SK-N-SH (cell line): ENCODE results near the gene LRRC51. TPM values are rescaled to one million over a fixed set of nuclear protein-coding genes. Genes with fewer than 3 reads are reported as not detected.

Experiments used
- CTCF ChIA-PET: fragments of 300-600, 350-600 bp; formaldehyde crosslinking; extraction: SDS; loops from one replicate; lab custom pipeline; 2021; lab: Yijun Ruan, JAX
- POLR2A ChIA-PET: fragments of 350-600 bp; sonication (Branson Sonifier 250); formaldehyde crosslinking; extraction: SDS; loops from one replicate; lab custom pipeline; 2020; ENCODE audit warnings: antibody characterized with exemption, inconsistent platforms; lab: Yijun Ruan, JAX
- DNase-seq: peaks from one replicate; pipeline ENCODE4 v3.0.0; 2012
- H2AFZ ChIP-seq: fragments of 200-600 bp; sonication (generic); 2 replicates; pipeline ENCODE4 v1.8.1; 2016; ENCODE audit warnings: antibody characterized with exemption, mild to moderate bottlenecking, low read depth
- H3F3A ChIP-seq: fragments of 200-600 bp; sonication (generic); replicated peaks from 2 replicates; pipeline ENCODE3; 2016; ENCODE audit warnings: antibody characterized with exemption, mild to moderate bottlenecking; ENCODE audit not compliant: insufficient read depth
- H3K27ac ChIP-seq, 2 experiments: fragments of 200-500 bp in 1 of 2; fragments of 200-600 bp in 1 of 2; sonication (Bioruptor generic) in 1 of 2; sonication (generic), shearing (Covaris generic) in 1 of 2; 2 replicates each; pipeline versions ENCODE4 v1.5.1 to v1.6.1; 2014 to 2016; ENCODE audit warnings: low read depth in 2 of 2, inconsistent platforms in 1 of 2, low read length in 1 of 2, mild to moderate bottlenecking in 1 of 2, mixed read lengths in 1 of 2
- H3K27me3 ChIP-seq: fragments of 200-600 bp; sonication (generic), shearing (Covaris generic); 2 replicates; pipeline ENCODE4 v1.6.1; 2016; ENCODE audit warnings: mixed run types; ENCODE audit not compliant: insufficient read depth
- H3K36me3 ChIP-seq, 2 experiments: fragments of 200-500 bp in 1 of 2; fragments of 200-600 bp in 1 of 2; sonication (Bioruptor generic) in 1 of 2; sonication (generic) in 1 of 2; replicated peaks in 1 of 2; 2 replicates each; pipeline versions ENCODE3 to v1.5.1; 2014 to 2016; ENCODE audit warnings: low read length in 1 of 2, mild to moderate bottlenecking in 1 of 2; ENCODE audit not compliant: insufficient read depth in 2 of 2, control insufficient read depth in 1 of 2
- H3K4me1 ChIP-seq, 2 experiments: fragments of 200-500 bp in 1 of 2; fragments of 200-600 bp in 1 of 2; sonication (Bioruptor generic) in 1 of 2; sonication (generic), shearing (Covaris generic) in 1 of 2; 2 replicates each; pipeline versions ENCODE4 v1.5.1 to v1.6.1; 2014 to 2016; ENCODE audit warnings: low read depth in 1 of 2, low read length in 1 of 2, mixed run types in 1 of 2; ENCODE audit not compliant: insufficient read depth in 2 of 2, control insufficient read depth in 1 of 2
- H3K4me2 ChIP-seq: fragments of 200-600 bp; sonication (generic), shearing (Covaris generic); 2 replicates; pipeline ENCODE4 v1.6.1; 2017; ENCODE audit warnings: mixed run types
- H3K4me3 ChIP-seq, 2 experiments: fragments of 200-500 bp in 1 of 2; fragments of 200-600 bp in 1 of 2; sonication (Bioruptor generic) in 1 of 2; sonication (generic), shearing (Covaris generic) in 1 of 2; 2 replicates each; pipeline versions ENCODE4 v1.5.1 to v1.8.1; 2014 to 2016; ENCODE audit warnings: low read depth in 2 of 2, inconsistent platforms in 1 of 2, low read length in 1 of 2, mild to moderate bottlenecking in 1 of 2, mixed read lengths in 1 of 2, moderate library complexity in 1 of 2
- H3K79me2 ChIP-seq: fragments of 200-600 bp; sonication (generic); 2 replicates; pipeline ENCODE4 v1.8.1; 2017; ENCODE audit warnings: mild to moderate bottlenecking; ENCODE audit not compliant: insufficient read depth
- H3K9ac ChIP-seq: fragments of 200-600 bp; sonication (generic); 2 replicates; pipeline ENCODE4 v1.6.1; 2017; ENCODE audit warnings: mixed run types
- H3K9me2 ChIP-seq: fragments of 200-600 bp; sonication (generic); 2 replicates; pipeline ENCODE4 v1.6.1; 2017; ENCODE audit warnings: mixed run types
- H3K9me3 ChIP-seq: fragments of 200-600 bp; sonication (generic); 2 replicates; pipeline ENCODE4 v1.6.1; 2017; ENCODE audit warnings: mixed run types, mild to moderate bottlenecking, moderate library complexity
- H4K20me1 ChIP-seq: fragments of 200-600 bp; sonication (generic); 2 replicates; pipeline ENCODE4 v1.6.1; 2017; ENCODE audit warnings: mild to moderate bottlenecking, mixed run types; ENCODE audit not compliant: insufficient read depth
- EP300 ChIP-seq, 2 experiments: IDR thresholded peaks; 2 replicates each; pipeline versions ENCODE4 v1.4.0 to v1.6.1; 2012; ENCODE audit warnings: borderline replicate concordance in 1 of 2, low read depth in 1 of 2, low read length in 1 of 2
- GABPA ChIP-seq: IDR thresholded peaks from 2 replicates; pipeline ENCODE4 v1.4.0; 2012; ENCODE audit warnings: low read depth, mild to moderate bottlenecking
- MXI1 ChIP-seq: IDR thresholded peaks from 2 replicates; pipeline ENCODE4 v1.6.1; 2012; ENCODE audit warnings: mild to moderate bottlenecking, low read depth, low read length, improper control_type of control experiment
- POLR2AphosphoS5 ChIP-seq: IDR thresholded peaks from 2 replicates; pipeline ENCODE4 v1.6.1; 2012; ENCODE audit warnings: low read depth, low read length
- SIN3A ChIP-seq: IDR thresholded peaks from 2 replicates; pipeline ENCODE4 v1.6.1; 2012; ENCODE audit warnings: low read depth, mild to moderate bottlenecking, low read length, moderate library complexity, borderline replicate concordance
- SMC3 ChIP-seq: IDR thresholded peaks from 2 replicates; pipeline ENCODE4 v1.6.1; 2012; ENCODE audit warnings: low read depth, low read length, improper control_type of control experiment
- USF2 ChIP-seq: fragments of 150-350 bp; IDR thresholded peaks from 2 replicates; pipeline ENCODE4 v1.6.1; 2017; ENCODE audit warnings: antibody characterized with exemption, low read length, low read depth, borderline replicate concordance
- ZBTB33 ChIP-seq: IDR thresholded peaks from 2 replicates; pipeline ENCODE4 v1.4.0; 2012; ENCODE audit warnings: low read depth, borderline replicate concordance
- WGBS: methylation state at CpG from one replicate; pipeline ENCODE4 v1.1.6; 2017; ENCODE audit warnings: low lambda C conversion rate; 5-methylcytosine and 5-hydroxymethylcytosine counted together
- polyA plus RNA-seq, 3 experiments: library from polyadenylated mRNA; depleted of rRNA; stranded (reverse); fragments of >200 nt; gene quantifications; 2 replicates each; pipeline ENCODE4 v1.2.3, GENCODE V29; 2012
- TF ChIP-seq, protein P1 (sequence below): fragments of 200-600 bp; sonication (generic); IDR thresholded peaks from 2 replicates; pipeline ENCODE4 v1.6.1; 2017; ENCODE audit warnings: antibody characterized with exemption, mild to moderate bottlenecking, moderate library complexity

Gene LRRC51
- polyA plus RNA-seq, 1 of the 3 experiments (the other 2 are of a cell fraction): 7.3 TPM

GRCh38 chr11:72105888-72106287, 25.2 kb downstream of the LRRC51 start, which contains the start of gene TOMT:
TOMT (plus strand) TSS chr11:72105924; CDS start chr11:72105952, 28 bp downstream.
- no peak within 1 kb of the TSS for H2AFZ ChIP-seq
- peaks cover 22% of the 10 kb centered on the region for H3K79me2 ChIP-seq
- H3K4me3 ChIP-seq: no peak within 1 kb of the TSS
- ChIA-PET POLR2A (no interaction called here), CTCF (interaction anchor here (2.1 kb wide), 1 partner anchor 15 kb away, joined by 6 read pairs; no protein-coding TSS in a partner anchor)
- no peak within 1 kb of the TSS for H3K9ac ChIP-seq
- peaks cover 9% of the 10 kb centered on the region for H3F3A ChIP-seq
- DNase-seq: no peak
- H3K4me1 ChIP-seq: peaks cover 4 to 24% of the 10 kb centered on the region in 2 experiments; a peak in 2 of 4 replicates
- no peaks in the 10 kb centered on the region for H3K27me3 ChIP-seq
- H3K36me3 ChIP-seq: peaks cover 5 to 9% of the 10 kb centered on the region in 2 experiments
- 100% methylated on average over 8 of the region's 14 CpGs for WGBS
- H3K27ac ChIP-seq: no peak within 1 kb of the TSS
- no peaks in the 10 kb centered on the region for H4K20me1 ChIP-seq
- H3K9me2 ChIP-seq: no peaks in the 10 kb centered on the region
- no peak for TF ChIP-seq EP300 (IDR thresholded peaks at IDR 0.05; ENCODE audit: borderline replicate concordance in 1 of 2, low read depth in 1 of 2, low read length in 1 of 2)
- no peak for TF ChIP-seq GABPA
- TF ChIP-seq, protein P1, sequence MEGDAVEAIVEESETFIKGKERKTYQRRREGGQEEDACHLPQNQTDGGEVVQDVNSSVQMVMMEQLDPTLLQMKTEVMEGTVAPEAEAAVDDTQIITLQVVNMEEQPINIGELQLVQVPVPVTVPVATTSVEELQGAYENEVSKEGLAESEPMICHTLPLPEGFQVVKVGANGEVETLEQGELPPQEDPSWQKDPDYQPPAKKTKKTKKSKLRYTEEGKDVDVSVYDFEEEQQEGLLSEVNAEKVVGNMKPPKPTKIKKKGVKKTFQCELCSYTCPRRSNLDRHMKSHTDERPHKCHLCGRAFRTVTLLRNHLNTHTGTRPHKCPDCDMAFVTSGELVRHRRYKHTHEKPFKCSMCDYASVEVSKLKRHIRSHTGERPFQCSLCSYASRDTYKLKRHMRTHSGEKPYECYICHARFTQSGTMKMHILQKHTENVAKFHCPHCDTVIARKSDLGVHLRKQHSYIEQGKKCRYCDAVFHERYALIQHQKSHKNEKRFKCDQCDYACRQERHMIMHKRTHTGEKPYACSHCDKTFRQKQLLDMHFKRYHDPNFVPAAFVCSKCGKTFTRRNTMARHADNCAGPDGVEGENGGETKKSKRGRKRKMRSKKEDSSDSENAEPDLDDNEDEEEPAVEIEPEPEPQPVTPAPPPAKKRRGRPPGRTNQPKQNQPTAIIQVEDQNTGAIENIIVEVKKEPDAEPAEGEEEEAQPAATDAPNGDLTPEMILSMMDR: no peak
- no peak for TF ChIP-seq ZBTB33
- no peak for TF ChIP-seq SIN3A
- no peak for TF ChIP-seq MXI1
- TF ChIP-seq POLR2AphosphoS5: no peak
- TF ChIP-seq USF2: no peak
- H3K4me2 ChIP-seq: no peak within 1 kb of the TSS
- no peaks in the 10 kb centered on the region for H3K9me3 ChIP-seq

DNA sequence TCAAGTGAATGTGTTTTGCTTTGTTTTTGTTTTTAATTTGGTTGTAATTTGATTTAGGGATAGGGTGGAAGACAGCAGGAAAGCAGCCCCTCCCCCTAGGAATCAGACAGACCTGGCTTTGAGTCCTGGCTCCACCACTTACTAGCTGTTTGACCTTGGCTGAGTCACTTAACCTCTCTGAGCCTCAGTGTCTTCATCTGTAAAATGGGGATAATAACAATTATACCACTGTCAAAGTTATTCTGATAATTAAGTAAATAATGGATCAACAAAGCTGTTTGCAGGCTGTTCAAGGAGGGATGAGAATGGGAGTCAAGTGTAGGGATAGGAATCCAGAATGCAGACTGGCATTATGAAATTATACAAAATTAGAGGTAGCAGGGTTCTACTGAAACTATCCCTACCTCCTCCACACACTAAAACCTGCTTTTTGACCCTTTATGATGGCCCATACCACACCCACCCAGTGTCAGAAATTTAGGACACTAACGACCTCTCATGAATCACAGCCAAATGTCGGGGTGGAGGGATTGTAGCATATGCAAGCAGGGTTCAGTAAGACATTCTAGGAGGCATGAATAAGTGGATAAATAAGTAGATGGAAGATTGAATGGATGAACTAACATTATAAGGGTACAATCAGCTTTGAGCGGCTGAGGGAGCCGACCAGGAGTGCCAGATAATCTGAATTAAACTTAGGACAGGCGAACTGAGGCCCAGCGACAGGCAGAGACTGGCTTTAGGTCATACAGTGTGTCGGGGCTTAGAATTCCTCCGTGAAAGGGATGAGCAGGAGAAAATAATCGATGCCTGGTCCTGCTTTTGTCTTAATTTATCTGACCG, 30.9 kb downstream of the LRRC51 start:
- H3K4me2 ChIP-seq: peak overlapping the region; percentile 79
- no peaks in the 10 kb centered on the region for H3K79me2 ChIP-seq
- H3K4me1 ChIP-seq: peaks cover 6 to 16% of the 10 kb centered on the region in 2 experiments; a peak in 3 of 4 replicates
- no peaks in the 10 kb centered on the region for H4K20me1 ChIP-seq
- DNase-seq: no peak
- H3K9ac ChIP-seq: peak overlapping the region; percentile 93
- WGBS: 1% methylated on average over 10 of the region's 10 CpGs
- no peaks in the 10 kb centered on the region for H3K9me2 ChIP-seq
- peak overlapping the region; percentile 96 for H3K27ac ChIP-seq
- TF ChIP-seq MXI1 (no peak), SMC3 (0 out of 2 replicates have a peak, but pooled peaks have one; percentile 5)
- TF ChIP-seq, all 33 proteins: peak for 1
- H2AFZ ChIP-seq: peak overlapping the region; percentile 58
- CTCF ChIA-PET: interaction anchor here (0.8 to 4.5 kb wide), 7 partner anchors 16 to 322 kb away, joined by 3 to 21 read pairs (median 4); no protein-coding TSS in a partner anchor
- H3K27me3 ChIP-seq: no peaks in the 10 kb centered on the region
- POLR2A ChIA-PET: interaction anchor here (0.6 to 2.2 kb wide), 9 partner anchors 9 to 303 kb away, joined by 3 to 11 read pairs (median 5); partner anchors contain the start of genes LAMTOR1, RNF121 and XNDC1N
- peaks cover 2 to 5% of the 10 kb centered on the region in 2 experiments for H3K36me3 ChIP-seq
- no peaks in the 10 kb centered on the region for H3K9me3 ChIP-seq
- peaks cover 3% of the 10 kb centered on the region for H3F3A ChIP-seq
- peak overlapping the region; percentile 71 to 77 for H3K4me3 ChIP-seq
